Stimulated activated CD4-positive, alpha-beta T cell treated with anti-CD3 and anti-CD28 coated beads, Interleukin-12 subunit alpha, Interleukin-12 subunit beta, amount 100 ng/mL, for 24 hours (primary cell): ENCODE measurements around the gene SHMT2.

Experiments used
- DNase-seq, 2 experiments: peaks; one replicate each; pipeline ENCODE4 v3.0.0-alpha.2; 2020; ENCODE audit warnings: low read depth in 2 of 2

Gene SHMT2

GRCh38 chr12:57225680-57226210, 3.8 kb upstream of the SHMT2 start:
- DNase-seq = no peak

GRCh38 chr12:57226588-57227314, 2.8 kb upstream of the SHMT2 start:
- no peak for DNase-seq

GRCh38 chr12:57227315-57228115, 2.0 kb upstream of the SHMT2 start:
- DNase-seq = no peak

GRCh38 chr12:57229046-57229633, 371 bp upstream of the SHMT2 start:
- DNase-seq = no peak

GRCh38 chr12:57230381-57231155, 1.1 kb downstream of the SHMT2 start:
- no peak for DNase-seq

GRCh38 chr12:57231276-57232021, 1.9 kb downstream of the SHMT2 start:
- no peak for DNase-seq

GRCh38 chr12:57232156-57232756, 2.7 kb downstream of the SHMT2 start:
- DNase-seq = no peak

GRCh38 chr12:57233357-57234232, 4.1 kb downstream of the SHMT2 start:
- no peak for DNase-seq

GRCh38 chr12:57234233-57234570, 4.7 kb downstream of the SHMT2 start:
- no peak for DNase-seq

- no peak for DNase-seq
Observed at GRCh38 chr12:57234571-57235016, 5.1 kb downstream of the SHMT2 start.

GRCh38 chr12:57235017-57235727, 5.7 kb downstream of the SHMT2 start:
- no peak for DNase-seq

GRCh38 chr12:57235728-57236131, 6.2 kb downstream of the SHMT2 start:
- DNase-seq = no peak

GRCh38 chr12:57236201-57236924, 6.9 kb downstream of the SHMT2 start:
- no peak for DNase-seq

GRCh38 chr12:57236925-57237595, 7.5 kb downstream of the SHMT2 start:
- DNase-seq = no peak

GRCh38 chr12:57237596-57237931, 8.1 kb downstream of the SHMT2 start:
- no peak for DNase-seq

GRCh38 chr12:57237932-57238853, 8.7 kb downstream of the SHMT2 start:
- no peak for DNase-seq
